WTC11 (cell line): ENCODE data around the gene CEBPB.

Source experiments
- ESRRA ChIP-seq: sonication (generic); formaldehyde crosslinking; IDR thresholded peaks from 2 replicates; pipeline ENCODE4 v1.8.1; 2022; ENCODE audit warnings: mild to moderate bottlenecking, missing genetic modification reagents, borderline replicate concordance
- HMGA2 ChIP-seq: fragments of 250-450 bp; sonication (Bioruptor Pico); IDR thresholded peaks from 2 replicates; pipeline ENCODE4 v1.4.0; 2021; ENCODE audit warnings: mild to moderate bottlenecking, moderate library complexity
- NR1H2 ChIP-seq: sonication (generic); formaldehyde crosslinking; IDR thresholded peaks from 2 replicates; pipeline ENCODE4 v1.9.0; 2021; ENCODE audit warnings: mild to moderate bottlenecking, moderate library complexity, missing genetic modification reagents
- TEAD4 ChIP-seq: sonication (generic); formaldehyde crosslinking; IDR thresholded peaks from 2 replicates; pipeline ENCODE4 v1.8.0; 2022; ENCODE audit warnings: mild to moderate bottlenecking, missing genetic modification reagents
- TF ChIP-seq, protein P1 (sequence below): sonication (generic); formaldehyde crosslinking; IDR thresholded peaks from 2 replicates; pipeline ENCODE4 v1.8.1; 2022; ENCODE audit warnings: low read depth, mild to moderate bottlenecking, moderate library complexity, missing genetic modification reagents, borderline replicate concordance
- TF ChIP-seq, protein P2 (sequence below): fragments of 200-600 bp; IDR thresholded peaks from 2 replicates; pipeline ENCODE4 v1.8.0; 2022; ENCODE audit warnings: antibody characterized with exemption
- TF ChIP-seq, protein P3 (sequence below): fragments of 250-450 bp; sonication (Bioruptor Pico); IDR thresholded peaks from 2 replicates; pipeline ENCODE4 v1.9.0; 2021; ENCODE audit warnings: mild to moderate bottlenecking, borderline replicate concordance
- TF ChIP-seq, protein P4 (sequence below): fragments of 250-450 bp; sonication (Bioruptor Pico); IDR thresholded peaks from 2 replicates; pipeline ENCODE4 v2.1.2; 2022; ENCODE audit warnings: mild to moderate bottlenecking, moderate library complexity

DNA sequence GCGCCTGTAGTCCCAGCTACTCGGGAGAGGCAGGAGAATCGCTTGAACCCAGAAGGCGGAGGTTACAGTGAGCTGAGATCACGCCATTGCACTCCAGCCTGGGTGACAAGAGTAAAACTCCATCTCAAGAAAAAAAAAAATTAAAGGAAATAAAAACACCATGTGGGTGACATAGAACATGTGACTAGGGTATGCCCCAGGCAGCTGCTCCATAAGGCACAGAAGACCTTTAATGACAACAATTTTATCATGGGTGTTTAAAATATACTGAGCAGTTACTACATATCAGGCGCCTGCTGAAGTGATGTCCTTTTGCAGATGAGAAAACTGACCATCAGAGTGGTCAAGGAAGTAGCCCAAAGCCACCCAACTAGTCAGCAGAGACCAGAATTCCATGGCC, 45.1 kb upstream of the CEBPB start:
- TF ChIP-seq, protein P1, sequence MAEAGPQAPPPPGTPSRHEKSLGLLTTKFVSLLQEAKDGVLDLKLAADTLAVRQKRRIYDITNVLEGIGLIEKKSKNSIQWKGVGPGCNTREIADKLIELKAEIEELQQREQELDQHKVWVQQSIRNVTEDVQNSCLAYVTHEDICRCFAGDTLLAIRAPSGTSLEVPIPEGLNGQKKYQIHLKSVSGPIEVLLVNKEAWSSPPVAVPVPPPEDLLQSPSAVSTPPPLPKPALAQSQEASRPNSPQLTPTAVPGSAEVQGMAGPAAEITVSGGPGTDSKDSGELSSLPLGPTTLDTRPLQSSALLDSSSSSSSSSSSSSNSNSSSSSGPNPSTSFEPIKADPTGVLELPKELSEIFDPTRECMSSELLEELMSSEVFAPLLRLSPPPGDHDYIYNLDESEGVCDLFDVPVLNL (CRISPR knock-in tag): no peak
- TF ChIP-seq, protein P2, sequence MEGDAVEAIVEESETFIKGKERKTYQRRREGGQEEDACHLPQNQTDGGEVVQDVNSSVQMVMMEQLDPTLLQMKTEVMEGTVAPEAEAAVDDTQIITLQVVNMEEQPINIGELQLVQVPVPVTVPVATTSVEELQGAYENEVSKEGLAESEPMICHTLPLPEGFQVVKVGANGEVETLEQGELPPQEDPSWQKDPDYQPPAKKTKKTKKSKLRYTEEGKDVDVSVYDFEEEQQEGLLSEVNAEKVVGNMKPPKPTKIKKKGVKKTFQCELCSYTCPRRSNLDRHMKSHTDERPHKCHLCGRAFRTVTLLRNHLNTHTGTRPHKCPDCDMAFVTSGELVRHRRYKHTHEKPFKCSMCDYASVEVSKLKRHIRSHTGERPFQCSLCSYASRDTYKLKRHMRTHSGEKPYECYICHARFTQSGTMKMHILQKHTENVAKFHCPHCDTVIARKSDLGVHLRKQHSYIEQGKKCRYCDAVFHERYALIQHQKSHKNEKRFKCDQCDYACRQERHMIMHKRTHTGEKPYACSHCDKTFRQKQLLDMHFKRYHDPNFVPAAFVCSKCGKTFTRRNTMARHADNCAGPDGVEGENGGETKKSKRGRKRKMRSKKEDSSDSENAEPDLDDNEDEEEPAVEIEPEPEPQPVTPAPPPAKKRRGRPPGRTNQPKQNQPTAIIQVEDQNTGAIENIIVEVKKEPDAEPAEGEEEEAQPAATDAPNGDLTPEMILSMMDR: no peak
- no peak for TF ChIP-seq ESRRA (CRISPR knock-in tag)
- TF ChIP-seq, protein P3, sequence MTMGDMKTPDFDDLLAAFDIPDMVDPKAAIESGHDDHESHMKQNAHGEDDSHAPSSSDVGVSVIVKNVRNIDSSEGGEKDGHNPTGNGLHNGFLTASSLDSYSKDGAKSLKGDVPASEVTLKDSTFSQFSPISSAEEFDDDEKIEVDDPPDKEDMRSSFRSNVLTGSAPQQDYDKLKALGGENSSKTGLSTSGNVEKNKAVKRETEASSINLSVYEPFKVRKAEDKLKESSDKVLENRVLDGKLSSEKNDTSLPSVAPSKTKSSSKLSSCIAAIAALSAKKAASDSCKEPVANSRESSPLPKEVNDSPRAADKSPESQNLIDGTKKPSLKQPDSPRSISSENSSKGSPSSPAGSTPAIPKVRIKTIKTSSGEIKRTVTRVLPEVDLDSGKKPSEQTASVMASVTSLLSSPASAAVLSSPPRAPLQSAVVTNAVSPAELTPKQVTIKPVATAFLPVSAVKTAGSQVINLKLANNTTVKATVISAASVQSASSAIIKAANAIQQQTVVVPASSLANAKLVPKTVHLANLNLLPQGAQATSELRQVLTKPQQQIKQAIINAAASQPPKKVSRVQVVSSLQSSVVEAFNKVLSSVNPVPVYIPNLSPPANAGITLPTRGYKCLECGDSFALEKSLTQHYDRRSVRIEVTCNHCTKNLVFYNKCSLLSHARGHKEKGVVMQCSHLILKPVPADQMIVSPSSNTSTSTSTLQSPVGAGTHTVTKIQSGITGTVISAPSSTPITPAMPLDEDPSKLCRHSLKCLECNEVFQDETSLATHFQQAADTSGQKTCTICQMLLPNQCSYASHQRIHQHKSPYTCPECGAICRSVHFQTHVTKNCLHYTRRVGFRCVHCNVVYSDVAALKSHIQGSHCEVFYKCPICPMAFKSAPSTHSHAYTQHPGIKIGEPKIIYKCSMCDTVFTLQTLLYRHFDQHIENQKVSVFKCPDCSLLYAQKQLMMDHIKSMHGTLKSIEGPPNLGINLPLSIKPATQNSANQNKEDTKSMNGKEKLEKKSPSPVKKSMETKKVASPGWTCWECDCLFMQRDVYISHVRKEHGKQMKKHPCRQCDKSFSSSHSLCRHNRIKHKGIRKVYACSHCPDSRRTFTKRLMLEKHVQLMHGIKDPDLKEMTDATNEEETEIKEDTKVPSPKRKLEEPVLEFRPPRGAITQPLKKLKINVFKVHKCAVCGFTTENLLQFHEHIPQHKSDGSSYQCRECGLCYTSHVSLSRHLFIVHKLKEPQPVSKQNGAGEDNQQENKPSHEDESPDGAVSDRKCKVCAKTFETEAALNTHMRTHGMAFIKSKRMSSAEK: no peak
- TF ChIP-seq, protein P4, sequence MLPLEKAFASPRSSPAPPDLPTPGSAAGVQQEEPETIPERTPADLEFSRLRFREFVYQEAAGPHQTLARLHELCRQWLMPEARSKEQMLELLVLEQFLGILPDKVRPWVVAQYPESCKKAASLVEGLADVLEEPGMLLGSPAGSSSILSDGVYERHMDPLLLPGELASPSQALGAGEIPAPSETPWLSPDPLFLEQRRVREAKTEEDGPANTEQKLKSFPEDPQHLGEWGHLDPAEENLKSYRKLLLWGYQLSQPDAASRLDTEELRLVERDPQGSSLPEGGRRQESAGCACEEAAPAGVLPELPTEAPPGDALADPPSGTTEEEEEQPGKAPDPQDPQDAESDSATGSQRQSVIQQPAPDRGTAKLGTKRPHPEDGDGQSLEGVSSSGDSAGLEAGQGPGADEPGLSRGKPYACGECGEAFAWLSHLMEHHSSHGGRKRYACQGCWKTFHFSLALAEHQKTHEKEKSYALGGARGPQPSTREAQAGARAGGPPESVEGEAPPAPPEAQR (CRISPR knock-in tag): no peak
- no peak for TF ChIP-seq TEAD4 (CRISPR knock-in tag)
- no peak for TF ChIP-seq NR1H2 (CRISPR knock-in tag)
- TF ChIP-seq HMGA2 (CRISPR knock-in tag): no peak
